Activated CD4-positive, alpha-beta T cell treated with anti-CD3 and anti-CD28 coated beads, Interleukin-2, amount 10 ng/mL, durations not matched to agents 7 days and 5 days (primary cell): Measurements from ENCODE around the gene NDOR1. TPM values are rescaled to one million over a fixed set of nuclear protein-coding genes. Genes with fewer than 3 reads are reported as not detected.
A peak's percentile ranks its signal among the peaks of the same experiment; 100 is the strongest.

ENCODE experiments used
- CTCF ChIA-PET: fragments of 350-600 bp; sonication (Branson Sonifier 250); formaldehyde crosslinking; loops from one replicate; lab custom pipeline; 2021; ENCODE audit warnings: antibody characterized with exemption; lab: Charles Lee
- POLR2A ChIA-PET: fragments of 350-600 bp; sonication (Branson Sonifier 250); formaldehyde crosslinking; loops from one replicate; lab custom pipeline; 2021; ENCODE audit warnings: antibody characterized with exemption; lab: Charles Lee
- DNase-seq: peaks from one replicate; pipeline ENCODE4 v3.0.0-alpha.2; 2020
- H3K27ac Mint-ChIP-seq: one replicate; pipeline ENCODE4 v1.8.0; 2021; ENCODE audit warnings: mild to moderate bottlenecking, moderate library complexity, mixed read lengths
- H3K27me3 Mint-ChIP-seq: one replicate; pipeline ENCODE4 v1.8.0; 2021; ENCODE audit warnings: mixed read lengths
- H3K36me3 Mint-ChIP-seq: one replicate; pipeline ENCODE4 v1.8.0; 2021; ENCODE audit warnings: low read depth, mixed read lengths
- H3K4me1 Mint-ChIP-seq: one replicate; pipeline ENCODE4 v1.8.0; 2021; ENCODE audit warnings: mixed read lengths
- H3K4me3 Mint-ChIP-seq: one replicate; pipeline ENCODE4 v1.8.0; 2021; ENCODE audit warnings: mild to moderate bottlenecking, moderate library complexity, mixed read lengths
- H3K9me3 Mint-ChIP-seq: one replicate; pipeline ENCODE4 v1.8.0; 2021; ENCODE audit warnings: mixed read lengths
- total RNA-seq, 2 experiments: library from RNA; stranded (reverse); gene quantifications; one replicate each; pipeline ENCODE4 v1.2.3, GENCODE V29; 2021

NDOR1 gene
- total RNA-seq, 2 experiments from 2014 or later = 38.4 to 44.2 TPM

- Mint-ChIP-seq H3K4me1 (no peaks in the 10 kb centered on the region), H3K9me3 (no peaks in the 10 kb centered on the region), H3K27ac (no peak overlapping the region), H3K36me3 (peaks cover 10% of the 10 kb centered on the region), H3K4me3 (no peak overlapping the region), H3K27me3 (no peaks in the 10 kb centered on the region)
- CTCF ChIA-PET = interaction anchor here (1.3 kb wide), 1 partner anchor 57 kb away, joined by 3 read pairs; no protein-coding TSS in a partner anchor
- DNase-seq = no peak
- POLR2A ChIA-PET = no interaction called here
Measured at GRCh38 chr9:137179761-137180160, 25.7 kb upstream of the NDOR1 start.

- H3K27me3 Mint-ChIP-seq = no peaks in the 10 kb centered on the region
- CTCF ChIA-PET = no interaction called here
- peaks cover 11% of the 10 kb centered on the region for H3K36me3 Mint-ChIP-seq
- H3K4me1 Mint-ChIP-seq = no peaks in the 10 kb centered on the region
- H3K4me3 Mint-ChIP-seq = no peak overlapping the region
- no peaks in the 10 kb centered on the region for H3K9me3 Mint-ChIP-seq
- H3K27ac Mint-ChIP-seq = no peak overlapping the region
- no peak for DNase-seq
- POLR2A ChIA-PET = no interaction called here
Measured at GRCh38 chr9:137180491-137180890, 25.0 kb upstream of the NDOR1 start.

GRCh38 chr9:137181680-137182079 is 23.8 kb upstream of the NDOR1 start:
- POLR2A ChIA-PET = no interaction called here
- H3K4me1 Mint-ChIP-seq = peaks cover 5% of the 10 kb centered on the region
- CTCF ChIA-PET = no interaction called here
- no peak for DNase-seq
- peaks cover 11% of the 10 kb centered on the region for H3K36me3 Mint-ChIP-seq
- H3K27me3 Mint-ChIP-seq = no peaks in the 10 kb centered on the region
- no peak overlapping the region for H3K27ac Mint-ChIP-seq
- no peaks in the 10 kb centered on the region for H3K9me3 Mint-ChIP-seq
- no peak overlapping the region for H3K4me3 Mint-ChIP-seq

- H3K27me3 Mint-ChIP-seq = no peaks in the 10 kb centered on the region
- ChIA-PET CTCF (interaction anchor here (0.6 kb wide), 1 partner anchor 217 kb away, joined by 3 read pairs; no protein-coding TSS in a partner anchor), POLR2A (no interaction called here)
- H3K4me1 Mint-ChIP-seq = peaks cover 15% of the 10 kb centered on the region
- H3K4me3 Mint-ChIP-seq = no peak overlapping the region
- peaks cover 11% of the 10 kb centered on the region for H3K36me3 Mint-ChIP-seq
- DNase-seq = no peak
- no peaks in the 10 kb centered on the region for H3K9me3 Mint-ChIP-seq
- H3K27ac Mint-ChIP-seq = no peak overlapping the region
Measured at GRCh38 chr9:137182836-137183235, 22.7 kb upstream of the NDOR1 start.

GRCh38 chr9:137183980-137184595 is 21.4 kb upstream of the NDOR1 start:
- DNase-seq = no peak
- peaks cover 17% of the 10 kb centered on the region for H3K4me1 Mint-ChIP-seq
- H3K27me3 Mint-ChIP-seq = no peaks in the 10 kb centered on the region
- CTCF ChIA-PET = no interaction called here
- H3K9me3 Mint-ChIP-seq = no peaks in the 10 kb centered on the region
- H3K36me3 Mint-ChIP-seq = peaks cover 13% of the 10 kb centered on the region
- no peak overlapping the region for H3K27ac Mint-ChIP-seq
- H3K4me3 Mint-ChIP-seq = no peak overlapping the region
- POLR2A ChIA-PET = no interaction called here

- Mint-ChIP-seq H3K4me3 (no peak overlapping the region), H3K9me3 (no peaks in the 10 kb centered on the region), H3K27ac (no peak overlapping the region), H3K4me1 (peaks cover 26% of the 10 kb centered on the region), H3K27me3 (no peaks in the 10 kb centered on the region), H3K36me3 (peaks cover 11% of the 10 kb centered on the region)
- no peak for DNase-seq
- ChIA-PET POLR2A (no interaction called here), CTCF (interaction anchor here (0.9 kb wide), 1 partner anchor 28 kb away, joined by 3 read pairs; no protein-coding TSS in a partner anchor)
Measured at GRCh38 chr9:137184881-137185660, 20.4 kb upstream of the NDOR1 start.

GRCh38 chr9:137185921-137186320 is 19.6 kb upstream of the NDOR1 start:
- H3K4me3 Mint-ChIP-seq = peak overlapping the region; percentile 25
- no peak for DNase-seq
- H3K27me3 Mint-ChIP-seq = no peaks in the 10 kb centered on the region
- no peak overlapping the region for H3K27ac Mint-ChIP-seq
- H3K4me1 Mint-ChIP-seq = peaks cover 31% of the 10 kb centered on the region
- no peaks in the 10 kb centered on the region for H3K9me3 Mint-ChIP-seq
- POLR2A ChIA-PET = no interaction called here
- CTCF ChIA-PET = interaction anchor here (0.9 kb wide), 1 partner anchor 28 kb away, joined by 3 read pairs; no protein-coding TSS in a partner anchor
- peaks cover 11% of the 10 kb centered on the region for H3K36me3 Mint-ChIP-seq

GRCh38 chr9:137186385-137186784 is 19.1 kb upstream of the NDOR1 start:
- Mint-ChIP-seq H3K4me1 (peaks cover 34% of the 10 kb centered on the region), H3K4me3 (peak overlapping the region; percentile 88), H3K27ac (peak overlapping the region; percentile 72), H3K9me3 (no peaks in the 10 kb centered on the region), H3K36me3 (peaks cover 11% of the 10 kb centered on the region), H3K27me3 (no peaks in the 10 kb centered on the region)
- ChIA-PET POLR2A (no interaction called here), CTCF (interaction anchor here (0.9 to 1.1 kb wide), 2 partner anchors 29 to 38 kb away, joined by 3 read pairs; partner anchors contain the start of gene CYSRT1)
- DNase-seq = no peak

GRCh38 chr9:137187386-137187785 is 18.1 kb upstream of the NDOR1 start:
- Mint-ChIP-seq H3K4me3 (peak overlapping the region; percentile 88), H3K9me3 (no peaks in the 10 kb centered on the region), H3K27ac (peak overlapping the region; percentile 95), H3K36me3 (peaks cover 7% of the 10 kb centered on the region), H3K4me1 (peaks cover 34% of the 10 kb centered on the region), H3K27me3 (no peaks in the 10 kb centered on the region)
- ChIA-PET POLR2A (no interaction called here), CTCF (interaction anchor here (1.1 to 2.6 kb wide), 5 partner anchors 10 to 37 kb away, joined by 3 to 10 read pairs (median 3); partner anchors contain the start of genes CYSRT1, TMEM210 and TPRN)
- DNase-seq = no peak

GRCh38 chr9:137188086-137188489 is 17.4 kb upstream of the NDOR1 start:
- no peaks in the 10 kb centered on the region for H3K9me3 Mint-ChIP-seq
- CTCF ChIA-PET = interaction anchor here (1.2 to 2.6 kb wide), 5 partner anchors 11 to 31 kb away, joined by 3 to 10 read pairs (median 4); partner anchors contain the start of genes NDOR1, TMEM203, TMEM210 and TPRN
- peaks cover 7% of the 10 kb centered on the region for H3K36me3 Mint-ChIP-seq
- H3K27ac Mint-ChIP-seq = peak overlapping the region; percentile 95
- H3K4me1 Mint-ChIP-seq = peaks cover 34% of the 10 kb centered on the region
- H3K4me3 Mint-ChIP-seq = peak overlapping the region; percentile 88
- H3K27me3 Mint-ChIP-seq = no peaks in the 10 kb centered on the region
- DNase-seq = no peak
- POLR2A ChIA-PET = interaction anchor here (1.1 to 1.6 kb wide), 2 partner anchors 13 to 17 kb away, joined by 4 to 5 read pairs; partner anchors contain the start of gene TPRN

- ChIA-PET POLR2A (interaction anchor here (1.1 to 1.6 kb wide), 2 partner anchors 12 to 16 kb away, joined by 4 to 5 read pairs; partner anchors contain the start of gene TPRN), CTCF (interaction anchor here (1.2 to 2.6 kb wide), 9 partner anchors 10 to 142 kb away, joined by 3 to 11 read pairs (median 6); partner anchors contain the start of genes NDOR1, TMEM203, TMEM210 and TPRN)
- peak within 1 kb of the TSS; percentile 95 for H3K27ac Mint-ChIP-seq
- peak; percentile 92 for DNase-seq
- peak within 1 kb of the TSS; percentile 96 for H3K4me3 Mint-ChIP-seq
- H3K9me3 Mint-ChIP-seq = no peaks in the 10 kb centered on the region
- no peaks in the 10 kb centered on the region for H3K27me3 Mint-ChIP-seq
- H3K36me3 Mint-ChIP-seq = peaks cover 3% of the 10 kb centered on the region
- peaks cover 34% of the 10 kb centered on the region for H3K4me1 Mint-ChIP-seq
Measured at GRCh38 chr9:137188490-137189296, 16.8 kb upstream of the NDOR1 start, which contains the start of the genes ANAPC2 and SSNA1. TSS of gene ANAPC2 (minus strand) at chr9:137188560. CDS start at chr9:137188532, 28 bp downstream. TSS of gene SSNA1 (plus strand) at chr9:137188676. CDS start at chr9:137188727, 51 bp downstream.
